GM21737 (cell line): ENCODE measurements around the gene MTHFD1.
"Not testable (repeated sequence)": the region's sequence is repeated elsewhere in the genome, so short reads cannot be mapped to it uniquely, and the experiment has no call there.

ENCODE experiments used
- ATAC-seq: cut with Tn5 transposase; IDR thresholded peaks from one replicate; pipeline ENCODE4 v1.9.1; 2021; ENCODE audit warnings: mild to moderate bottlenecking, moderate library complexity; ENCODE audit not compliant: unreplicated experiment

Gene MTHFD1

DNA sequence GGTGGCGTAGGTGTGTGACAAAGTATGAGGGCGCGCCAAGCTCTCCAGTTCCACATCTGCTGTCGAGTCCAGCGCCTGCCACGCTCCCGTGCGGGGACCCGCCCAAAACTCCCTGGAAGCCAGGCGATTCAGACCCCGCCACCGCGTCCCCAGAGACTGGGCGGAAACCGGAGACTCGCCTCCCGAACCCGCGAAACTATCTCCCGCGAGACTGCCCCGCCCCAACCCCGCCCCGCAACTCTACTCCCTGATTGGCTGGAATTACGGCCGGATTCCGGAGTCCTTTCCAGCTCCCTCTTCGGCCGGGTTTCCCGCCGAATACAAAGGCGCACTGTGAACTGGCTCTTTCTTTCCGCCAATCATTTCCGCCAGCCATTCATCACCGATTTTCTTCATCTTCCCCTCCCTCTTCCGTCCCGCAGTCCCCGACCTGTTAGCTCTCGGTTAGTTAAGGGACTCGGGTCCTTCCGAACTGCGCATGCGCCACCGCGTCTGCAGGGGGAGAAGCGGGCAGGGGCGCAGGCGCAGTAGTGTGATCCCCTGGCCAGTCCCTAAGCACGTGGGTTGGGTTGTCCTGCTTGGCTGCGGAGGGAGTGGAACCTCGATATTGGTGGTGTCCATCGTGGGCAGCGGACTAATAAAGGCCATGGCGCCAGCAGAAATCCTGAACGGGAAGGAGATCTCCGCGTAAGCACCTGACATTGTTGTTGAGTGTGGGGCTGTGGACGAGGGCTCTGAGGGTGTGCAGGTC, at the start of gene MTHFD1:
Gene MTHFD1 (plus strand): TSS at position 572 of the 751 bp plus-strand sequence. CDS start 75 bp downstream, at position 647.
- peak; percentile 74 for ATAC-seq

DNA sequence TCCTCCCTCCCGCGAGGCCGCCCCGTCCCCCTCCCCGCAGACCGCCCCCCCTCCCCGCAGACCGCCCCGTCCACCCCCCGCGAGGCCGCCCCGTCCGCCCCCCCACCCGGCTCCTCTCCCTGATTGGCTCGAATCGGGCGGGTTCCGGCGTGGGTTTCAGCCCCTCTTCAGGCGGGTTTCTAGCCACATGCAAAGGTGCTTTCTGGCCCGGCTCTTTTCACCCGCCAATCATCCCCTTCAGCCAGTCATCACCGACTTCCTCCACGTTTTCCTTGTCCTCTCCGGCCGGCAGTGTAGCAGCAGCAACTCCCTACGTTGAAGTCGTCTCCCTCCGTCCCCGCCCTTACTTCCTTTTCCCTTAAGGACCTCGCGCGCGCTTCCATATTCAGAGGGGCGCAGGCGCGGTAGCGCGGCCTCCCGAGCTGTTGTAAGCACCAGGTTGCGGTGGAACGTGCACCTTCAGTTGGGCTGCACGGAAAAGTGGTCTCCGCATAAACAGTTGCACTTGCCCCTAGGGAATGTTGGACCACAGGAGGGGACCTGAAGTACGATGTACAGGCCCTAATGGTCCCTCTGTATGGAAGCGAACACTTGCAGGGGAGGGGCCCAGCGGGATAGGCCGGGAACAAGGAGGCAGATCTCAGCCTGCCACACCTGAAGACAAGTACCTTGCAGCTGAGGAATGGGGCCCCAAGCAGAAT, 49.4 kb upstream of the MTHFD1 start:
- ATAC-seq = peak; percentile 84

DNA sequence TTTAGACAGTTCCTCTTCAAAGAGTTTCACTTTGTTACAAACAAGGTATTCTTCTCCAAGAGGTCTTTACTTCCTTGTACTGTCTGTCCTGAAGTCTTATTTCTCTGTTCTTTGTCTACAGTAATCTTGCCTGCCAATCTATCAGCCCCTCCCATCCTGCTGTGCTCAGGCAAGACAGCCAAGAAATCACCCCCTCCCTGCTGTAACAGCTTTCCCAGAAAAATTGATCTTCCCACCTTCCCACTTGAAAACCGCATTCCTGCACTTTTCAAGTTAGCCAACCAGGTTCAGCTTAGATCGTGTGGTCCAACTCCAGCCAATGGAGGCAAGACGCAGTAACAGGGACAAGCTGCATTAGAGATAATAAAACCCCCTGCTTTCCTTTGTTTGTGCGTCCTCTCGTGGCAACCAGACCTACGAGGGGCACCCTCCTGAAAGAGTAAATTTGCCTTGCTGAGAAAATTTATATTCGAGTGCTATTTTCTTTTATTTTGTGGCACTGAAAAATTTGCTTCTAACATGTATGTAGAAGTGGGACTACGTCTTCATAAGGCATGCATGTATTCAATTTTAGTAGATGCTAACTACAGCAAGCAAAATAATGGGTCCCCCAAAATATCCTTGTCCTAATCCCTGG, 47.5 kb upstream of the MTHFD1 start:
- ATAC-seq = no peak

DNA sequence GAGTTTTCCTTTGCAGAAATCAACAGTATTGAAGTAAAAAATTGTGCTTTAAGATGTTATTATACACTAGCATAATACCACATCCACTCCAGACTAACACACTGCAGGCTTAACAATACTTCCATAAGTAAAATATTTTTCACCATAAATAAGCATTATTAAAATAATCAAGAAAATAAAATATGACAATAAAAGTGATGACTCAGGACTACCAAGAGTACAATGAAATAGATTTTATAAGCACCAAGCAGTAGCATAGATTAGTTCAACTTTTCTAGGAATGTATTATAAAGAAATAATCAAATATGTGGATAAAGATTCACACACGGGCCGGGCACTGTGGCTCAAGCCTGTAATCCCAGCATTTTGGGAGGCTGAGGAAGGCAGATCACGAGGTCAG, 40.4 kb upstream of the MTHFD1 start:
- ATAC-seq = no peak

DNA sequence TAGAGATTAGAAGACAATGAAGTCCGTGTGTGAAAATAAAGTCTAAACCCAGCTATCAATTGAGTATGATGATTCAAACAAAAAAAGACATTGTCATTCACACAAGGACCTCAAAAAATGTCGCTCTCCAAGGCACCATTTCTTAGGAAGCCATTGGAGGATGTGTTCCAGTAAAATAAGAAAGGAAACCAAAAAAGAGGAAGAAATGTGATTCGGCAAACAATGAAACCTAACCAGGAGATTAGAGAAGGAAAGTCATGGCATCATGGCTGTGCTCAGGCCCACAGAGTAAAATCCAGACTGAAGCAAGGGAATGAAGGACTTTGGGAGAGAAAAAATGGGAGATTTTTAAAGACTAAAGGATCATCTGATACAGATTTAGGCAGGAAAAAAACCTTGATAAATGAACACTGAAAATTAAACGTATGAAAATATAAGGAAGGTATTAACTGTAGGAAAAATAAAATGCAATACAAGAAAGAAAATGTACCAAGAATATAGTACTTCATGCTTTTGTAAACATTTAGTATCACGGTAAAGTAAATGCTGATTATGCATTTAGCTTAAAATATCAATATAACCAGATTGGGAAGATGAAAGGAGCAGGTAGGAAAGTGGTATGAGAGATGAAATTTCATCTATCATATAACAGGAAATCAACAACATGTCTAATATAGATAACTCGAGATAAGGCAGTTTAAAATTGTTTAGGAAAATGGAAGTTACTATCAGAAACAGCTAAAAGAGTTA, 38.2 kb upstream of the MTHFD1 start:
- ATAC-seq = no peak

DNA sequence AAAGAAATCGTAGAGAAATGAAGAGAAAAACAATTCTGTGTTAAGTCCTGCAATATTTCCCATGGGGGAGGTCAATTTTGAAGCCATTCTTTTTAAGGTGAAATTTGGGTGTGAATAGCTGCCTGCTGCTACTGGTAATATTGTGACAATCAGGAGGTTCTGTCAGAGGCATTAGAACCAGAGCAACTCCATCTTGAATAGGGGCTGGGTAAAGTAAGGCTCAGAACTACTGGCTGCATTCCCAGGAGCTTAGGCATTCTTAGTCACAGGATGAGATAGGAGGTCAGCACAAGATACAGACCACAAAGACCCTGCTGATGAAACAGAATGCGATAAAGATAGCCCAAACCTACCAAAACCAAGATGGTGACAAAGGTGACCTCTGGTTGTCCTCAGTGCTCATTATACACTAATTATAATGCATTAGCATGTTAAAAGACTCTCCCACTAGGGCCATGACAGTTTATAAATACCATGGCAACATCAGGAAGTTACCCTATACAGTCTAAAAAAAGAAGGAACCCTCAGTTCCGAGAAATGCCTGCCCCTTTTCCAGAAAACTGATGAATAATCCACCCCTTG, 24.8 kb upstream of the MTHFD1 start:
- ATAC-seq = no peak

DNA sequence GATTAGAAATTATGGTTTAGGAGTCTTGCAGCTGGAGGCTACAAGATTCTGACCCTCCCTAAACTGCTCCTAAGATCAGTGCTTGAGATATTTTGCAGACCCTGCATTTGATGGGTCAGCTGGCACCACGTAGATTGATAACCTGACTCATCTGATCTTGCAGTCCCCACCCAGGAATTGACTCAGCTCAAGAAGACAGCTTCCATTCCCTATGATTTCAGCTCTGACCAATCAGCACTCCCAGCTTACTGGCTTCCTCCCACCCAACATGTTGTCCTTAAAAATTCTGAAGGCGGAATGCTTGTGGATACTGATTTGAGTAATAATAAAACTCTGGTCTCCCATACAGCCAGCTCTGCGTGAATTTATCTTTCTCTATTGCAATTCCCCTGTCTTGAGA, 23.2 kb upstream of the MTHFD1 start:
- ATAC-seq = no peak

DNA sequence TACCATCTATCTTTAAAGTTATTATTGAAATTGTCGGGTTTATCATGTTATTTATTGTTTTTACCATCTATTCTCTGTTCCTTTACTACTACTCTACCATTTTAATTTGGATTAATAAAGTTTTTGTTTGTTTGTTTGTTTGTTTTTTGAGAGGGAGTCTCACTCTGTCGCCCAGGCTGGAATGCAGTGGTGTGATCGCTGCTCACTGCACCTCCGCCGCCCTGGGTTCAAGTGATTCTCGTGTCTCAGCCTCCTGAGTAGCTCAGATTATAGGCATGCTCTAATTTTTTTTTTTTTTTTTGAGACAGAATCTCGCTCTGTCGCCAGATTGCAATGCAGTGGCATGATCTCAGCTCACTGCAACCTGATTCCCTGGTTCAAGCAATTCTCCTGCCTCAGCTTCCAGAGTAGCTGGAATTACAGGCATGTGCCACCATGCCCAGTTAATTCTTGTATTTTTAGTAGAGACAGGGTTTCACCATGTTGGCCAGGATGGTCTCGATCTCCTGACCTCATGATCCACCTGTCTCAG, 22.7 kb upstream of the MTHFD1 start:
- not testable (repeated sequence) for ATAC-seq

DNA sequence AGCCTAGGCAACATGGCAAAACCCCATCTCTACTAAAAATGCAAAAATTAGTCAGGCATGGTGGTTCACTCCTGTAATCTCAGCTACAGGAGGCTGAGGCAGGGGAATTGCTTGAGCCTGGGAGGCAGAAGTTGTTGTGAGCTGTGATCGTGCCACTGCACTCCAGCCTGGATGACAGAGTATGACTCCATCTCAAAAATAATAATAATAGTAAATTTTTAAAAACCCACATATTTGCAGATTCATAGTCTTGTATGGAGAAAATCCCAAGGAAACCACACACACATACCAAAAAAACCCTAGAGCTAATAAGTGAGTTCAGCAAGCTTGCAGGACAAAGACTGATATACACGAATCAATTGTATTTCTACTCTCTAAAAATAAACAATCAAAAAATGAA, 19.0 kb upstream of the MTHFD1 start:
- no peak for ATAC-seq

DNA sequence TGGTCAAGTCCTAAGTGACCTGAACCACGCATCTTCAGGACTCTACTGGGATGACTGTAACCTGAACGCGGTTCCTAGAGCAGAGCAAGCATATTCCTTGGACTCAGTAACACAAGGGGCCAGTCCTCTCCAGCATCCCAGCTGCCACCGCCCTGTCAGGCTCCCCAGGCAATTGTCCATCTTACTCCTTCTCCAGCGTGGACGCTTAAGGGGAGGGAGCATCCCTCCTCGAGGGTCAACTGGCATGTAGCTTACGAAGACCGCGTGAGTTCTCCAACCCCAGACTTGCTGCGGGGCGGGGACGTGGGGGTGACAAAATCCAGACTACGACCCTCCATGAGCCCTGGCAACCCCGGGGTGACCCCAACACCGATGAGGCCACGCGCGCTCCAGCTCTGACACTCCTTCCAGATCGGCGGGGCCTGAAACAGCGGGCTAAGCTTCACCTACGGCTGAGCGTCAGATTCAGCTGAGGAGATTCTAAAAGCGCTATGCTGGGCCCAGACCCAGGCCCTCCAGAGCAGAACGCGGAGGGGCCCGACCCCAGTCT, 846 bp upstream of the MTHFD1 start:
- peak; percentile 4 for ATAC-seq

DNA sequence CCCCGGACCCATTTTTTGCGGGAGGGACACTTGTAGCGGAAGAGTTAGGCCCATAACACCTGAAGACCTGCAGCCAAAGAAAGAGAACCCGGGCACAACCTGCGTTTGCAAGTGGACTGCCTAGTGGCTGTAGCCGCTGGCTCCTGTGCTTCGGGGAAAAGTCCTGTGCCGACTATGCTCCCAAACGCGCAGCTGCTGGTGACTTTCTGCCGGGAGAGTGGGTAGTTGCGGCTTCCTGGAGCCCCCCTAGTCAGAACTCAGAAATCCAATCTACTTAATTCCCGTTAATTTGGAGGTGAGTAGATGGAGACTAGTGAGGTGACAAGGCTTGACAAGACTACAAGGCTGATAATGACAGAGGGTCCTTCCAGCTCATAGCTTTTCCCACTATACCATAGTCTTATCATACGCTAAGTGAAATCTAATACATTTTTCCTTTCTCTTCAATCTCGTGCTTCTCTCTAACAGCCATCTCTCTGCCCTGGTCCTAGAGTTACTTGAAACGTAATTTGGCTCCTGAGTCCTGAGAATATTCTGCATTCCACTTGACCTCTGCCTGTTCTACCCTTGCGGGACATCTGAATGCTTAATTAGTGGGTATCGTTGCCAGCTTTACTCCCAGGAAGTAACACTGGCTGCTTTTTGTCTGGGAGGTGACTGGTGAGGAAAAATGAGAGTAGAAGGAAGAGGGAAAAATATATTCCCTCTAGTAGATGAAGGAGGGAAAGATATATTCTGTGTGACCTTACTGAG, 556 bp downstream of the MTHFD1 start:
- ATAC-seq = no peak

DNA sequence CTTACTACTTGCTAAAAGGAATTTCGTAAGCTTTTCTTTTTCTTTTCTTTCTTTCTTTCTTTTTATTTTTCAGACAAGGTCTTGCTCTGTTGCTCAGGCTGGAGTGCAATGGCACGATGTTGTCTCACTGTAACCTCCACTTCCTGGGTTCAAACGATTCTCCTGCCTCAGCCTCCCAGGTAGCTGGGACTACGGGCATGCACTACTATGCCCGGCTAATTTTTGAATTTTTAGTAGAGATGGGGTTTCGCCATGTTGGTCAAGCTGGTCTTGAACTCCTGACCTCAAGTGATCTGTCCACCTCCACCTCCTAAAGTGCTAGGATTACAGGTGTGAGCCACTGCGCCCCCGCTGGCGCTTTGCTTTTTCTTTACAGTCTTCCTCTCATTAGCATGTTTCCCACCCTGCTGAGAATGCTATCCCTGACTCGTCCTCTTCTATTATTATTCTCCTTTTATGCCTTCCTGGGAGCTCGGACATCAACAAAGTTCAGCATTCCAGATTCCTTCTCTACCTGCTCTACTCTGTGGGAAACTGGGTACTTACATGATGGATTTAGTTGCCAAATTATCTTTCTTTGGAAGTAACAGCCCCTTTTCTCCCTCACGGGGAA, 3.1 kb downstream of the MTHFD1 start:
- no peak for ATAC-seq

DNA sequence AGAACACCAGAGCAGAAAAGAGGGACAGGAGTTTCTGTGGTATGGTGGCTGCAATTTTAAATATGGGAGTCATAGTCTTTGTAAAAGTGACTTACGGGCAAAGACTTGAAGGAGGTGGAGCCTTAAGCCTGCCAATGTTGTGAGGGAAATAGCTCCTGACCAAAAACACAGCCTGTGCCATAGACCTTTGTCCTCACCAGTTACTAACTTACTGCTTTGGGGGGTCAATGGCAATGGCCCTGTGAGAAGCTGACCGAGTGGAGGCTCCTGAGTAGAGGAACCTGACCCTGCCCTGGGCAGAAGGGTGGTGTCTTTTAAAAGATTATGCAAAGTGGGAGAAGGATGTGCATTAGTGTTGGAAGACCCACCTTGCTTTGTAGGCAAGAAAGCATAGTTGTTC, 3.8 kb downstream of the MTHFD1 start:
- ATAC-seq = no peak

DNA sequence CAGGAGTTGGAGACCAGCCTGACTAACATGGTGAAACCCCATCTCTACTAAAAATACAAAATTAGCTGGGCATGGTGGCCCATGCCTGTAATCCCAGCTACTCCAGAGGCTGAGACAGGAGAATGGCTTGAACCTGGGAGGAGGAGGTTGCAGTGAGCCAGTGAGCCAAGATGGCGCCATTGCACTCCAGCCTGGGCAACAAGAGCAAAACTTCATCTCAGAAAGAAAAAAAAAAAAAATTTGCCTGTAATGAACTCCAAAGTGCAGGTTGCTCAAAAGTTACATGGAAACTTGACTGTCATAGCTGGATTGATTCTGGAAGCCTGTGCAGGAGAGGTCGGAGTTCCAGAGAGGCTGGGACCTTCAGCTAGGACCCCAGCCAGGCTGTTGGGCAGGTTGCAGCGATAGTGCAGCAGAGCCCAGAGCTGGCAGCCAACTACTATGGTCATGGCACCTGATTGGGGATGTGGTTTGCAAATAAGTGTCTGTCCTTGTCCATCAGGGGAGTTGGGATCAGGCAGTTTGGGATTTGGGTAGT, 5.1 kb downstream of the MTHFD1 start:
- not testable (repeated sequence) for ATAC-seq

DNA sequence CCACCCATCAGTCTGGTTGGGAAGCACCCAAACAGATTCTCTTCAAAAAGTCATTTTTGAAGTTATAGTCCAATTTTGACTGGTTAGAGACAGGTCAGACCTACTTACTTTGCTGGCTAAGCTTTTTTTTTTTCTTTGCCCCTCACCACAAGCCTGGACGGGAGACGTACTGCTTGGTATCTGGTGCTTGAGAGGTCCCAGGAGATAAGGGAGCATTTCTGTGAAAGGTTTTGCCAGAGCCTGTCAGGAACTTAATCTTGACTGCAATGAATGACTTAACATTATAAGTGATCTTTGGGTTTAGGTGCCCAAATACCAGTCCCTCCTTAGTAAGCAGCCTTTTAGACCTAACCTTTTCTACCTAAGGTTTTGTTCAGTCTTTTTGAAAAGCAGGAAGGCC, 6.3 kb downstream of the MTHFD1 start:
- ATAC-seq = no peak

DNA sequence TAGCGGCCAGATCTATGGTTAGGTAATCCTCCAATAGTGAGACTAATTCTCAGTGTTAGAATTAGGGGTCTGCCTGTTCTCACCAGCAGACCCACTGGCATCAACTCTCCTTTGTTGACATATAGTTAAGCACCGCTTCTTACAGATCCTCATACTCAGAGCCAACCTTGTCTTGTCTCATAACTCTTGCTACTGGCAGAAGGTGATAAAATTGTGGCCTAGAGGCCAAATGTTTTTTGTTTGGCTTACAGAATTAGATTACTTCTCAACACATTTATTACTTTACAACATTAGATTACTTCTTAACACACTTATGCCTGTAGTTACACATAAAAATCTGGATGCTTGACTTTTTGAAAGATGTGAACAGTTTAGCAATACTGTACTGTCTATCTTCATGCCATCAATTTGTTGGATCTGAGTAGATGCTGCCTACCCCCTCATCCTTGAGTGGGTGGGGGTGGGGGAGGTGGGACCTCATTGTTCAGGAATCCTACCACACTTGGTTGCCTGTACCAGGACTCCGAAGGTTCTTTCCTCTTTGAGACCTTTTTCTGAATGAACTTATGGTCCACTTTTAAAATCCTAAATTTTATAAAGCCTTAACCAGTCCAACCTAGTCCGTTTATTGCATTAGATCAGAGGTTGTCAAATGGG, 7.0 kb downstream of the MTHFD1 start:
- ATAC-seq = no peak

DNA sequence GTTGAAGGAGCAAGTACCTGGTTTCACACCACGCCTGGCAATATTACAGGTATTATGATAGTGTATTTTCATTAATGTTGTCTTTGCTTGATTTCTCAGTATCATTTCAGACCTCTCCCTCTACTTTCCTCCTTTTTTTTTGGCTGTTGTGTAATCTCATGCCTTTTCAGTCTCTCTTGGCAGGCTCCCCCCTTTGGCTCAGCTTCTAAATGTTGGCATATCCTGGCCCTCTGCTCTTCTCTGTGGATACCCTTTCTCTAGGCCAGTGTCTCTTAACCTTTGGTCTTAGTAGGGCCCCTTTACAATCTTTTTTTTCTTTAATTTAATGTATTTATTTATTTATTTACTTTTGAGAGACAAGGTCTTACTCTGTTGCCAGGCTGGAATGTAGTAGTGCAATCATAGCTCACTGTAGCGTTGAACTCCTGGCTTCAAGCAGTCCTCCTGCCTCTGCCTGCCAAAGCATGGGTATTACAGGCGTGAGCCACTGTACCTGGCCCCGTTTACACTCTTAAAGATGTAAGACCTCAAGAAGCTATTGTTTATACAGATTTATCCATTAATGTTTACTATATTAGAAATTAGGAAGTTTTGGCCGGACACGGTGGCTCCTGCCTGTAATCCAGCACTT, 12.8 kb downstream of the MTHFD1 start:
- ATAC-seq = no peak

DNA sequence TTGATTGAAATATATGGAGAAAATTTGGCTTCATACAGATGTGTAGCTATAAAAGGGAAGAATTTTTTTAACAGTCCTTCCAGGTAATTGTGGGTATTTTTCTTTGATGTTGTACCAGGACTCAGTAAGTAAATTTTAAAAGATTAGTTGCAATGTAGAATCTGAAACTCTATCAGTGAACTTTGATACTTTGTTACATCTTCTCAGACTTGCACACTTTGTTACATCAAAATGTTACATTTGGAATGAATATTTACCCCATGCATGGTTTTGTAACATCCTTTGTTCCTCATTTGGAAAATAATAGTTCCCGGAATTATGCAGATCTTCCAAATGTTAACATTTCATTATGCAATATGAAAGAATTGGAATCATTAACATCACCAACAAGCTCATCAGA, 13.8 kb downstream of the MTHFD1 start:
- ATAC-seq = no peak
